Fibroblast of lung (primary cell): Measurements from ENCODE around the gene OR1M1.

Experiments used
- CTCF ChIP-seq, 2 donors: IDR thresholded peaks in 1 of 2; conservative IDR thresholded peaks in 1 of 2; 1 replicate in 1 of 2; 2 replicates in 1 of 2; pipeline ENCODE4 v1.5.1; 2011 to 2012; ENCODE audit warnings: low read length in 2 of 2, control low read depth in 1 of 2, inconsistent platforms in 1 of 2, low read depth in 1 of 2, mild to moderate bottlenecking in 1 of 2
- EZH2 ChIP-seq: IDR thresholded peaks from 2 replicates; pipeline ENCODE4 v1.5.1; 2012; ENCODE audit warnings: low read length, control low read depth, mild to moderate bottlenecking; ENCODE audit errors: missing control alignments

GRCh38 chr19:9086761-9087160 lies at the start of gene OR1M1:
- TF ChIP-seq CTCF (conservative IDR thresholded peaks at IDR 0.05 in 1 of 2, IDR thresholded peaks at IDR 0.05 in 1 of 2; ENCODE audit: low read depth in 1 of 2, low read length in 2 of 2) (no peak), EZH2 (no peak)
